Measurements from ENCODE around the gene CLDN2.

DNA sequence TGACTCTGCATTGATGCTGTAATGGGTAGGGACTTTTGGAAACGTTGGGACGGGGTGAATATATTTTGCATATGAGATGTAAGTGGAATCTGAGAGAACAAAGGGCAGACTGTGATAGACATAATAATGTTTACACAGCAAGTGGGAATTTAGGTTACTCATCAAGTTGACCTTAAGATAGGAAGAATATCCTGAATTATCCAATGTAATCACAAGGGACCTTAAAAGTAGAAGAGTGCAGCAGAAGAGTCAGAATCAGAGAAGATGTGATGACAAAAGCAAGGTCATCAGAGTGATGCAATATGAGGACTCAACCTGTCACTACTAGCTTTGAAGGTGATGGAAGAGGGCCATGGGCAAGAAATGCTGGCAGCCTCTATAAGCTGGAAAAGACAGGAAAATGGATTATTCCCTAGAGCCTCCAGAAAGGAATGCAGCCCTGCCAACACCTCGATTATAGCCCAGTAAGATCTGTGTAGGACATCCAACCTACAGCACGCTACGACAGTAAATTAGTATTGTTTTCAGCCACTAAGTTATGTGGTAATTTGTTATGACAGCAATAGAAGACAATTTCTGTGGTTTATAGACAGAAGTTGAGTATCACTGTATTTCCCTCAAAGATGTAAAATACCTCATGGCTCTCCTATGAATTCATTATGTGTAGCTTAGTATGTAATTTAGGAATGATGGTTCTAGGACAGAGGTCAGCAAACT lies 53.4 kb downstream of the CLDN2 start:
- TF ChIP-seq, protein P1, sequence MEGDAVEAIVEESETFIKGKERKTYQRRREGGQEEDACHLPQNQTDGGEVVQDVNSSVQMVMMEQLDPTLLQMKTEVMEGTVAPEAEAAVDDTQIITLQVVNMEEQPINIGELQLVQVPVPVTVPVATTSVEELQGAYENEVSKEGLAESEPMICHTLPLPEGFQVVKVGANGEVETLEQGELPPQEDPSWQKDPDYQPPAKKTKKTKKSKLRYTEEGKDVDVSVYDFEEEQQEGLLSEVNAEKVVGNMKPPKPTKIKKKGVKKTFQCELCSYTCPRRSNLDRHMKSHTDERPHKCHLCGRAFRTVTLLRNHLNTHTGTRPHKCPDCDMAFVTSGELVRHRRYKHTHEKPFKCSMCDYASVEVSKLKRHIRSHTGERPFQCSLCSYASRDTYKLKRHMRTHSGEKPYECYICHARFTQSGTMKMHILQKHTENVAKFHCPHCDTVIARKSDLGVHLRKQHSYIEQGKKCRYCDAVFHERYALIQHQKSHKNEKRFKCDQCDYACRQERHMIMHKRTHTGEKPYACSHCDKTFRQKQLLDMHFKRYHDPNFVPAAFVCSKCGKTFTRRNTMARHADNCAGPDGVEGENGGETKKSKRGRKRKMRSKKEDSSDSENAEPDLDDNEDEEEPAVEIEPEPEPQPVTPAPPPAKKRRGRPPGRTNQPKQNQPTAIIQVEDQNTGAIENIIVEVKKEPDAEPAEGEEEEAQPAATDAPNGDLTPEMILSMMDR (IDR thresholded peaks at IDR 0.05) = no peak
- TF ChIP-seq ZFX (IDR thresholded peaks at IDR 0.05; ENCODE audit: borderline replicate concordance) = no peak

Measured in 22Rv1 (cell line).